ENCODE results near the gene GPHN. TPM values are rescaled to one million over a fixed set of nuclear protein-coding genes. Genes with fewer than 3 reads are reported as not detected.
"Not testable (repeated sequence)": the region's sequence is repeated elsewhere in the genome, so short reads cannot be mapped to it uniquely, and the experiment has no call there.

The GPHN gene
- total RNA-seq, 1 donor from 2014 or later, result 12.4 TPM

GRCh38 chr14:66827182-66827581 is 319.2 kb downstream of the GPHN start:
- no peak overlapping the region for H3K4me3 Mint-ChIP-seq (ENCODE audit: unreplicated experiment)
- DNase-seq (ENCODE audit: low spot score), result no peak
- no peaks in the 10 kb centered on the region for H3K4me1 Mint-ChIP-seq (ENCODE audit: low read depth)
- no peak for TF ChIP-seq CTCF (IDR thresholded peaks at IDR 0.05)
- no peaks in the 10 kb centered on the region for H3K9me3 Mint-ChIP-seq (ENCODE audit: low read depth)
- no peaks in the 10 kb centered on the region for H3K36me3 Mint-ChIP-seq (ENCODE audit: low read depth)
- no peak overlapping the region for H3K27ac Mint-ChIP-seq (ENCODE audit: unreplicated experiment)
- H3K27me3 Mint-ChIP-seq (ENCODE audit: low read depth), result no peaks in the 10 kb centered on the region

GRCh38 chr14:66831173-66831572 is 323.2 kb downstream of the GPHN start:
- H3K27me3 Mint-ChIP-seq (ENCODE audit: low read depth), result no peaks in the 10 kb centered on the region

DNA sequence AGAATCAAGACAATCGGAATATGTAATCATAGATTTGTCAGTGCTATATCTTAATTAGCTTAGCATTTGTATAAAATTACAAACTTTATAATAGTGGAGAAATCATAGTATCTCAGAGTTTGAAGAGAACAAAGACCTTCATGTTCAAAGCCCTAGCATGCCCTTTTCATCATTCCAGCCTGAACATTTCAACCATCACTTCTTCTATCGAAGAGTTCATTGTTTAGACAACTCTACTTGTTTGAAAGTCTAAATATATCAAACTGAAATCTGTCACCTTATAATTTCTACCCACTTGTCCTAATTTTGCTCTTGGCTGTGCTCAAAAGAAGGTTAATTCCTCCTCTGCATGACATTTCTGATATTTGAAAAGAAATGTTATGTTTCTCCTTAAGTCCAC is 325.9 kb downstream of the GPHN start:
- DNase-seq (ENCODE audit: low spot score), result no peak
- Mint-ChIP-seq H3K4me3 (ENCODE audit: unreplicated experiment) (no peak overlapping the region), H3K27ac (ENCODE audit: unreplicated experiment) (no peak overlapping the region), H3K9me3 (ENCODE audit: low read depth) (no peaks in the 10 kb centered on the region), H3K27me3 (ENCODE audit: low read depth) (no peaks in the 10 kb centered on the region), H3K4me1 (ENCODE audit: low read depth) (no peaks in the 10 kb centered on the region), H3K36me3 (ENCODE audit: low read depth) (no peaks in the 10 kb centered on the region)
- no peak for TF ChIP-seq CTCF (IDR thresholded peaks at IDR 0.05)

More at GRCh38 chr14:66831173-66831572, 323.2 kb downstream of the GPHN start:
- no peak overlapping the region for H3K4me3 Mint-ChIP-seq (ENCODE audit: unreplicated experiment)
- no peaks in the 10 kb centered on the region for H3K4me1 Mint-ChIP-seq (ENCODE audit: low read depth)
- no peak for DNase-seq (ENCODE audit: low spot score)
- H3K27ac Mint-ChIP-seq (ENCODE audit: unreplicated experiment), result no peak overlapping the region
- no peak for TF ChIP-seq CTCF (IDR thresholded peaks at IDR 0.05)
- no peaks in the 10 kb centered on the region for H3K9me3 Mint-ChIP-seq (ENCODE audit: low read depth)
- H3K36me3 Mint-ChIP-seq (ENCODE audit: low read depth), result no peaks in the 10 kb centered on the region

DNA sequence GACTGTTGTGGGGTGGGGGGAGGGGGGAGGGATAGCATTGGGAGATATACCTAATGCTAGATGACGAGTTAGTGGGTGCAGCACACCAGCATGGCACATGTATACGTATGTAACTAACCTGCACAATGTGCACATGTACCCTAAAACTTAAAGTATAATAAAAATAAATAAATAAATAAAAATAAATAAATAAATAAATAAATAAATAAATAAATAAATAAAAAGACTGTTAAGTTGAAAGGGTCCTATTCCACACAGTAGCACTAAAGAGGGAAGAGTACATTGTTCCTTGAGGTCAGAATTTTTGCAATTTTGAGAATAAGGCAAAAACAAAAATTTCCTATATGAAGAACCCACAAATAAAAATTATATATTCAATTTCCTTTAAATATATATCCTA is 329.5 kb downstream of the GPHN start:
- not testable (repeated sequence) for H3K4me3 Mint-ChIP-seq (ENCODE audit: unreplicated experiment); H3K36me3 Mint-ChIP-seq (ENCODE audit: low read depth); H3K27ac Mint-ChIP-seq (ENCODE audit: unreplicated experiment); H3K9me3 Mint-ChIP-seq (ENCODE audit: low read depth); H3K27me3 Mint-ChIP-seq (ENCODE audit: low read depth); H3K4me1 Mint-ChIP-seq (ENCODE audit: low read depth); DNase-seq (ENCODE audit: low spot score)

- Mint-ChIP-seq H3K4me1 (ENCODE audit: low read depth) (no peaks in the 10 kb centered on the region), H3K27me3 (ENCODE audit: low read depth) (no peaks in the 10 kb centered on the region), H3K27ac (ENCODE audit: unreplicated experiment) (no peak overlapping the region), H3K4me3 (ENCODE audit: unreplicated experiment) (no peak overlapping the region), H3K36me3 (ENCODE audit: low read depth) (peaks cover 2% of the 10 kb centered on the region), H3K9me3 (ENCODE audit: low read depth) (peaks cover 6% of the 10 kb centered on the region)
- no peak for DNase-seq (ENCODE audit: low spot score)
- TF ChIP-seq CTCF (IDR thresholded peaks at IDR 0.05), result no peak
Observed at GRCh38 chr14:66842911-66843512, 335.1 kb downstream of the GPHN start.

- no peak for DNase-seq (ENCODE audit: low spot score)
- no peak for TF ChIP-seq CTCF (IDR thresholded peaks at IDR 0.05)
- Mint-ChIP-seq H3K27me3 (ENCODE audit: low read depth) (no peaks in the 10 kb centered on the region), H3K4me1 (ENCODE audit: low read depth) (no peaks in the 10 kb centered on the region), H3K9me3 (ENCODE audit: low read depth) (no peaks in the 10 kb centered on the region), H3K4me3 (ENCODE audit: unreplicated experiment) (no peak overlapping the region), H3K27ac (ENCODE audit: unreplicated experiment) (no peak overlapping the region), H3K36me3 (ENCODE audit: low read depth) (no peaks in the 10 kb centered on the region)
Observed at GRCh38 chr14:66850258-66850888, 342.4 kb downstream of the GPHN start.
